Kidney glomerular epithelial cell (primary cell): ENCODE measurements around the gene NCBP2.
"Not testable (repeated sequence)": the region's sequence is repeated elsewhere in the genome, so short reads cannot be mapped to it uniquely, and the experiment has no call there.

Experiments
- DNase-seq: peaks from one replicate; lab custom pipeline; 2025; lab: John Stamatoyannopoulos, UW

Gene NCBP2

DNA sequence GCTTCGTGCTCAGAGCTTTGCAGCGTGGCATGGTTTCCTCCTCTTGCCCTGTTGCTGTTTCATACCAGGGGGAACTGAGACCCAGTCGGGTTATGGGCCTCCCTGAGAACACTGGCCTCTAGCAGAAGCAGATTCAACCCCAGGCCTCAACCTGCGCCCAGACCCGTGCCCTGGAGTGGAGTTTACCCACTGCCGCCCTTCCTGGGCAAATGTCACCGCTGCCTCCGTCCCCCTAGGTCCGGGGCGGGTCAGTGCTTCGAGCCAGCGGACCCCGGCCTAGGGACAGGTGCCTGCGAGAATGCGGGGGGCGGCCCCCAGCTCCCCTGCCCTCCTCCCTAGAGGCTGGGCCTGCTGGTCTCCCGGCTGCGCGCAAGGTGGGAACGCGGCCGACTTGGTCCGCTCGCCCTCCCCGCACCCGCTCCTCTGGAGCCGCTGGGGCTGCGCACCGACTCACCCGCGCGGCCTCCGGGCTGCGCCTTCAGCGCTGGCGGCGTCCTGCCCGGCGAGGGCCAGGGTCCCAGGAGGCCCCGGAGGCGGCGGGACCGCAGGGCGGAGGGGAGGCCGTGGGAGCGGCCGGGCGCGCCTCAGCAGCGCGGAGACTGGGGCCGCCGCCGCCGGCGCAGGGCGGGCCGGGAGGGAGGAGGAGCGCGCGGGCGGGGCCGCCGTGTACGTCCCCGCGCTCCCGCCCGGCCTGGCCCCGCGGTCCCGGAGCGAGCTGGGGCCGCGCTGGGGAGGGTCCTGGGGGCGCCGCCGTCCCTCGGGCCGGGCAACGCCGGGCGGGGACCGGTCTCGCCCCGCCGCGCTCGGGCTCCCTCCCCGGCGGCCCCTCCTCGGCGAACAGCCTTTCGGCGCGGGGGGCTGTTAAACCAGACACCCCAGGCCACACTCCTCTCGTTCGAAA is 26.2 kb upstream of the NCBP2 start, which contains the start of gene PIGZ:
Gene PIGZ (minus strand): TSS at position 601 of the 901 bp plus-strand sequence. CDS start 16,802 bp downstream, outside the sequence.
- DNase-seq: no peak

DNA sequence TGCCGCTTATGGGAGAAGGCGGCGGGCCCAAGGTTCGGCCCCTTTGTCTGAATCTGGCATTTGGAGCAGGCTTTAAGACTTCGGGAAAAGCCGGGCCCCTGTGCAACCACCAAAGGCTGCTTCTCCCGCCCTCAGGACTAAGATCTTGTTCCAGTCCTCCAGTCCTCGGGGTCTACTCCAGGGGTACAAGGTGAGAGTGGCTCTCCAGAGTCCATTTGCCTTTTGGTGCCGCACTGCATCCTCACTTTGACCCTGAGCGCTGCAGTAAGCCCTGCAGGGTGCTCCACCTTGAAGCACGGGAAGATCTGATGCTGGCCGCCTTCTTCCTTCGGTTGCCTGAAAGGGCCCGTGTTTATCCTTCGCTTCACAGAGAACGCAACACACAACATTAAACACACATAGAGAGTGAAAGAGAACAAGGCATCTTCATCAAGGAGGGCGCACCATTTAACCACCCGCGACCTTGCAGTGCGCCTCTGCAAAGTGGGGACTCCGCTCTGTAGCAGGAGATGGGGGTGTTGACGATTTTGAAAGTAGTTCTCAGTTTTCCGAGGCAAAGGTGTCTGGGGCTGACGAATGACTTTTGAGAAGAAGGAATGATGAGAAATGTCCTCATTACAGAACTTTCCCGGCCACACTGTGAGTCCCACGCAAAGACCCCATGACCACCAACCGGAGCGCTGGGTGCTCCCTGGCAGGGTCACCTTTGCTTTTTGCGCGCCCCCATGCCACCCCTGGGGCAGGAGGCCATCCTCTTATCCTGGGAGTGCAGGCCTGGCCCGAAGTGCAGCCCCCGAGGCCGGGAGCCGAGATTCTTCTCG is 25.3 kb upstream of the NCBP2 start:
- no peak for DNase-seq

DNA sequence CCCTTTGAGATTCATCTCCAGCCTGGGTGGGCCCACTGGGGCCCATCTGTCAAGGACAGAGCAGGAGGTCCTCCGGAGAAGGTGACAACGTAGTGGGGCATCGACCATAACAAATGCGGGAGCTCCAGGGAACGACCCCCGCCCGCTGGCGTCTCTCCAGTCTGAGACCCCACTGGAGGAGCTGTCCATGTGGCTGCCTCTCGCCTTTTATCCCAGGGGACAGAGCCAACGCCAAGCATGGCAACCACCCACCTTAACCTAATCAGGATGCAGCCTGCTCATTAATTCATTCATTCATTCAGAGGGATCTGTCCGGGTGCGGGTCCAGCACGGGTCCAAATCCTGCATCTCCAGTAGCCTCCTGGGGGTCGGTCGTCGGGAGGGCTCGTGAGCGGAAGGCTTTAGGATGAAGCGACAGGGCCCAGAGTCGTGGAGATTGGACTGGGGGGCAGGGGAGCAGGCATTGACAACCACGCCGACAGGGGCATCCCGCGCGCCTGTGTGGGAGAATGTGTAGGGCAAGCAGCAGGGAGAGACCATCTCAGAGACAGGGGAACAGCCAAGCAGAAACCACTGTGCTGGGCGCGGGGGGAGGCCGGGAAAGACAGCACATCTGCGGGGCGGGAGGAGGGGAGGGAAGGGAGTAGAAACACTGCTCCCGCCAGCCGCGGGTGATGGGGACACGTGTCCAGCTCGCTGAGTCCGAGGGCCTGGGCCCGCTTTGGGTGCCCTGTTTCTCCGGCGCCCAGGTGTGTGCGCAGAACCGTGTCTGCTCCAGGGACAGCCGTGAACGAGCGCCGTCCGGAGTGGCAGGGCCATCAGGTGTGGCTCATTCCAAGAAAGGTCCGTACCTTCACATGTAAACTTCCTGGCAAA is 24.4 kb upstream of the NCBP2 start:
- no peak for DNase-seq

DNA sequence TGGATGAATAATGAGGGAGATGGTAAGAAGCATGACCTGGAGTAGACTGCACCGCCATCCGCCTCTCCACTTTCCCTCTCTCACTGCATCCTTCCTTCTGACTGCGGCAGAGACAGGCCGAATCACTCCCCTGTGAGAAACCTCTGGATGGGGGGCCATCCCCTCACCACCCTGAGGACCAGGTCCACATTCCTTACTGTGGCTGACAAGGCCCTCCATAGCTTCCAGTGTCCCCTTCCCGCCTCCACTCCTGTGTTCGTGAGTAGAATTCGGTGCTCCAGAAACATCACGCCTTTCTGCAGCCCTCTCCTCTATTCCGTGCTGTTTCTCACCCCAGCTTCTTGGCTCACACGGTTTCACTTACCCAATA is 23.5 kb upstream of the NCBP2 start:
- DNase-seq: no peak

DNA sequence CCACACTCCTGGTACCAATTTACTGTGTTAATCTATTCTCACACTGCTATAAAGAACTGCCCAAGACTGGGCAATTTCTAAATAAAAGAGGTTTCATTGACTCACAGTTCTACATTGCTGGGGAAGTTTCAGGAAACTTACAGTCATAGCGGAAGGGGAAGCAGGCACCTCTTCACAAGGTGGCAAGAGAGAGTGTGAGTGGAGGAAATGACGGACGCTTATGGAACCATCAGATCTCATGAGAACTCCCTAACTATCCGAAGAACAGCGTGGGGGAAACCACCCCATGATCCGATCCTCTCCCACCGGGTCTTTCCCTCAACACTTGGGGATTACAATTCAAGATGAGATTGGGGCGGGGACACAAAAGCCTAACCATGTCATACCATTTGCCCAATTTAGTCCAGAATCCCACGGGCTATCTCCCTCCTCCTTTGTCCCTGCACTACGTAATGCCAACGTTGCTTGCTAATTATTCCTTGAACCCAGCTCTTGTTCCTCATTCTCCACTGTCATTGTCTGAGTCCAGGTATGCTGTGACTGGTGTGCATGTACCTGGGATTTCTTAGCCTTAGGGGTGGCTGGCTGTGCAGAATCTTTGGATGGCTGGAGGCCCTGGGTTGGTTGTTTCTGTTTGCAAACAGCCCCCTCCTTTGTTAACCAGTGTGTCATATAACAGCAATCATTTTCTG is 22.9 kb upstream of the NCBP2 start:
- no peak for DNase-seq

DNA sequence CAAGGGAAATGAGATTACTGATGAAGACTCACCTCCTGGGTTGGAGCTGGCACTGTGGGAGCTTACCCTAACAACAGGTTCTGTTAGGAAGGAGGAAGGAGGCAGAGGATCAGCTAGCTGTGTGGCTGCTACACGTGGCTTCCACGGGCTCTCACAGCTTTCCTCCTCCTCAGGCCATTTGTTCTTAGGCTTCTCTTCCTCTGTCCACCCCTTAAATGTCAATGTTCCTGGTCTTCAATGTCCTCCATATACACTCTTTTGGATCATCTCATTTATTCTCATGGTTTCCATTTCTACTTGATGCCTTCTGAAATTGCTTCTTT is 21.3 kb upstream of the NCBP2 start:
- no peak for DNase-seq

DNA sequence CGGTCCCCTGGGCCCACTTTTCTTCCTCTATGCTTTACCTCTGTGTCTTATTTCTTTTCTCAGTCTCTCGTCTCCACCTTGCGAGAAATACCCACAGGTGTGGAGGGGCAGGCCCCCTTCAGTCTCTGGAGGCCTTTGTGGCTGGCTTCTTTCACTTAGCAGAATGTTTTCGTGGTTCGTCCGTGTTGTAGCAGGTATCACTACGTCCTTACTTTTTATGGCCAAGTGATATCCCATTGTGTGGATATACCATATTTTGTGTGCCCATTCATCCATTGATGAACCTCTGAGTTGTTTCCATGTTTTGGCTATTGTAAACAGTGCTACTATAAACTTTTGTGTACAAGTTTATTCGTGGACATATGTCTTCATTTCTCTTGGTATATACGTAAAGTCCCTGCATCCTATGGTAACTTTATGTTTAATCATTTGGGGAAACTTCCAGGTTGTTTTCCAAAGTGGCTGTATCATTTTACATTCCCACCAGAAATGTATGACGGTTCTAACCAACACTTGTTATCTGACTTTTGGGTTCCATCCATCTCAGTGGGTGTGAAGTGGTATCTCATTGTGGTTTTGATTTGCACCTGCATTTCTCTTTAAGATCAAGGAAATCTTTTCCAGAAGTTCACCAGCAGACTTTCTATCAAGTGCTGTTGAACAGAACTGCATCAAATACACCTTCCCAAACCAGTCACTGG is 20.8 kb upstream of the NCBP2 start:
- no peak for DNase-seq

DNA sequence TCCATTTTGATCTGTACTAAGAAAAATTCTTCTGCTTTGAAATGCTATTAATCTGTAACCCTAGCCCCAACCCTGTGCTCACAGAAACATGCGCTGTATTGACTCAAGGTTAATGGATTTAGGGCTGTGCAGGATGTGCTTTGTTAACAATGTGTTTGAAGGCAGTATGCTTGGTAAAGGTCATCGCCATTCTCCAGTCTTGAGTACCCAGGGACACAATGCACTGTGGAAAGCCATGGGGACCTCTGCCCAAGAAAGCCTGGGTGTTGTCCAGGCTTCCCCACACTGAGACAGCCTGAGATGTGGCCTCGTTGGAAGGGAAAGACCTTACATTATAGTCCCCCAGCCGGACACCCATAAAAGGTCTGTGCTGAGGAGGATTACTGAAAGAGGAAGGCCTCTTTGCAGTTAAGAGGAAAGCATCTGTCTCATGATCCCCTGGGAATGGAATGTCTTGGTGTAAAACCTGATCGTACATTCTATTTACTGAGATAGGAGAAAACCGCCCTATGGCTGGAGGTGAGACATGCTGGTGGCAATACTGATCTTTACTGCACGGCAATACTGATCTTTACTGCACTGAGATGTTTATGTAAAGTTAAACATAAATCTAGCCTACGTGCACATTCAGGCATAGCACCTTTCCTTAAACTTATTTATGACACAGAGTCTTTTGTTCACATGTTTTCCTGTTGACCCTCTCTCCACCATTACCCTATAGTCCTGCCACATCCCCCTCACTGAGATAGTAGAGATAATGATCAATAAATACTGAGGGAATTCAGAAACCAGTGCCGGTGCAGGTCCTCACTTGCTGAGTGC is 20.0 kb upstream of the NCBP2 start:
- no peak for DNase-seq

DNA sequence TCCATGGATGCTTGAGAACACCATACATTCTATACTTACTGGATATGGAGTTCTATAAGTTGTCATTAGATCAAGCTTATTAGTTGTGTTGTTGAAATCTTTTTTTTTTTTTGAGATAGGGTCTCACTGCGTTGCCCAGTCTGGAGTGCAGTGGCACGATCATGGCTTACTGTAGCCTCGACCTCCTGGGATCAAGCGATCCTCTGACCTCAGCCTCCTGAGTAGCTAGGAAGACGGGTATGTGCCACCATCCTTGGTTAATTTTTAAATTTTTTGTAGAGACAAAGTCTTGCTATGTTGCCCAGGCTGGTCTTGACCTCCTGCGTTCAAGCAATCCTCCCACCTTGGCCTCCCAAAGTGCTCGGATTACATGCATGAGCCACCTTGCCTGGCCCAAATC is 12.5 kb upstream of the NCBP2 start:
- DNase-seq: no peak

DNA sequence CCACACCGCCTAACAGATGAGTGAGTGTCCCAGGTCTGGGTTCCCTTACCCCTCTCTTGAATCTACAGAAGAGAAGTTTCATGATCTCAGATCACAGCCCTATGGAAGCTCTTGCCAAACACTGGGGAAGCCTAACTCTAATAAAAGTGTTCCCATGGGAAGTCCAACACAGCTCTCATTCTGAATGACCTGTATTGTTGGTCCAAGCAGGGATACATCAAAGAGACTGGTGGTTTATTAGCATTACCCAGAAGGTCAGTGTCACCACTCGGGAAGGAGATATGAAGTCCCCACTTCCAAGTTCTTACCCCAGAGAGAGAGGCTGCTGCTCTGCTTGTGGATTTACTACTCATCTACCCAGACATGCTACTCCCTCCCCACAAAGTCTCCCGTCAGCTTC is 9.0 kb upstream of the NCBP2 start:
- no peak for DNase-seq

DNA sequence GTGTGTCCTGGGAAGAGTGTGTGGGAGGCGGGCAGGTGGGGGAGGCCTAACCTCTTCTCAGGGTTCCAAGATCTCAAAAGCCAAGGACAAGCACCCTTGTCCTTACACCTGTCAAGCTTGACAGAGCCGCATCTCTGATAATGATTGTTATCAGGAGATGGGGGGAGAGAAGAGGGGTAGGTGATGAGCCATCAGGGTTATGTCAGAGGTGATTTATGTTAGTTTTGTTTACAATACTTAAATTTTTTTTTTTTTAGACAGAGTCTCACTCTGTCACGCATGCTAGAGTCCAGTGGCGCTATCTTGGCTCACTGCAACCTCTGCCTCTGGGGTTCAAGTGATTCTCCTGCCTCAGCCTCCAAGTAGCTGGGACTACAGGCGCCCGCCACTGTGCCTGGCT is 7.4 kb upstream of the NCBP2 start:
- no peak for DNase-seq

DNA sequence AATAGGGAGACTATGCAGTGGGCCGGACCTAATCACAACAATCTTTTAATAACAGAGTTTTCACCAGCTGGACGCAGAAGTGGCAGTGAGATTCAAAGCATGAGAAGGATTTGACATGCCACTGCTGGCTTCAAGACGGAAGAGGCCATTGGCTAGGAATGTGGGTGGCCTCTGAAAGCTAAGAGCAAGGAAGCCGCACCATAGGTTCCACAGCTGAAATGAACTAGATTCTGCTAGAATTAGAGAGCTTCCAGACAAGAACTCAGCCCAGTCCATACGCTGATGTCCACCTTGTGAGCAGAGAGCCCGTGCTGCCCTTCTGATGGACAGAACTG is 6.9 kb upstream of the NCBP2 start:
- DNase-seq: no peak

DNA sequence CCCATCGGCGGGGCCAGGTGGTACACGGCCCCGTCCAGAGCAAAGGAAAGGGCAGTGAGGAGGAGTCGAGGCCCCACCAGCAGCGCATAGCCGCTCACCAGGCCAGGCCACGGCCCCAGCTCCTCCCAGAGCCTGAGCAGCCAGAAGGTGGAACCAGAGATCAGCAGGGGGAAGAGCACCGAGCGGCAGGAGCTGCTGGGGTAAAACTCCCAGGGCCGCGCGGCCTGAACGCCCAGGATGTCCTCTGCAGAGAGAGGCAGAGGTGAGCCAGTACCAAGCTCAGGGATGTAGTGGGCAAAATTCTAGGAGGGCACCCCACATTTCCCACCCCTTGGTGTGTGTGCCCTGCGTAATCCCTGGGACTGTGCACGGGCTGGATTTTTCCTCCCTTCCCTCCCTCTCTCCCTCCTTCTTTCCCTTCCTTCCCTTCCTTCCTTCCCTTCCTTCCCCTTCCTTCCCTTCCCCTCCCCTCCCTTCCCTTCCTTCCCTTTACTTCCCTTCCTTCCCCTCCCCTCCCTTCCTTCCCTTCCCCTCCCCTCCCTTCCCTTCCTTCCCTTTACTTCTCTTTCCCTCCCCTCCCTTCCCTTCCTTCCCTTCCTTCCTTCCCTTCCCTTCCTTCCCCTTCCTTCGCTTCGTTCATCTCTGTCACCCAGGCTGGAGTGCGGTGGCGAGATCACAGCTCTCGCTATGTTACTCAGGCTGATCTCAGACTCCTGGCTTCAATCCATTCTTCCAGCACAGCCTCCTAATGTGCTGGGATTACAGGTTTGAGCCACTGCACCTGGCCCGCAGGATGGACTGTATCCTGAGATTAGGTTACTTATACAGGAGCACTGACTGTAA is 6.3 kb upstream of the NCBP2 start:
- no peak for DNase-seq

DNA sequence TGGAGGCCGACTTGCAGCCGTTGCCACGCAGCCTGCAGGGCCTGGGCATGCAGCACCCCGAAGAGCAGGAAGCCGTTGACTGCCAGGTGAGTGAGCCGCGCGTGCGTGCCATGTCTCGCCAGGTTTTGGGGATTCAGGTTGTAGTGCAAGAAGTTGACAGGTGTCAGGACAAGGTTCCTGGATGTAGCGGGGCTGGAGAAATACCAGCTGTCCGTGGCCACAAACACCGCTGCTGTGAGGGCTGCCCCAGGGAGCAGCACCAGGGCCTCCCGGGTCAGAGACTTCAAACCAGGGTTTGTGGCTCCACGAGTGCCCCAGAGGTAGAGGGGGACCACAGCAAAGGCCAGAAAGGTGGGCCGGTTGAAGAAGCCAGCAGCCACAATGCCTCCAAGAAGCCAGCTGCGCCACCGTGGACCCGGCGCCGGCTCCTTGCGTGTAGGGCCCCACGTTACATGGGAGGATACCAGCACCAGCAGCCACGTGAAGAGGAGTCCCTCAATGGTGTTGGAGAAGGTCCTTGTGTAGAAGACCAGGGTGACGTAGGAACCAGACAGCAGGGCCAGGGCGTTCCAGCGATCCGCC is 5.6 kb upstream of the NCBP2 start:
- DNase-seq: no peak

DNA sequence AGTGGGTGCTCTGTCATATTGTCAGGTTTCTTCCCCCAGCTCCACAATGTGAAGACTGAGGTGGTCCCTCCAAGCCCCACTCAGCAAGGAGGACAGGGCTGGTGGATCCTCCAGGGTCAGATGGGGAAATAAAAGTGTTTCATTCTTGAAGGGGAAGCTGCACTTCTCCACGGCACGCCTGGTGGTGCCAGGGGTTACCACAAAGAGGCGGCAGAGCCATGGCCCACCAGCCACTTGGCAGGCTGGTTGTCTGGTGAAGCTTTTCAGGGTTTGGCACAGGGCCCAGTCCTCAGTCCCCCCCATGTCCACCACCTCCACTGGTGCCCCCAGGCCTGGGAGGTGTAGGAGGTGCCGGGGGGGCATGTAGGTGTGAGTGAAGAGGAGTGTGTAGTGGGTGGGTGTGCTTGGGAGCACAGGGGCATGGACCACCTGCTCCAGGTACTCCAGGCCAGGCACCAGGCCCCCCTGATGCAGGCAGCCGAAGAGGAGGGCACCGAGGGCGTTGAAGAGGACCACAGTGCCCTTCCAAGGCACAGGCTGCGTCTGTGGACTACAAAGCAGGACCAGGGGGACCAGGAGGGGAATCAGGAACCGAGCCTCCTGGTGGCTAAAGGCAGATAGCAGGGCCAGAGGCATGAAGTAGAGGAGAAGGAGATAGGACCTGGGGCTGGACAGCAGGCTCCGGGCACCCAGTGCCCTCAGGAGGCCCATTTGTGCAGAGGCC is 5.0 kb upstream of the NCBP2 start:
- no peak for DNase-seq

DNA sequence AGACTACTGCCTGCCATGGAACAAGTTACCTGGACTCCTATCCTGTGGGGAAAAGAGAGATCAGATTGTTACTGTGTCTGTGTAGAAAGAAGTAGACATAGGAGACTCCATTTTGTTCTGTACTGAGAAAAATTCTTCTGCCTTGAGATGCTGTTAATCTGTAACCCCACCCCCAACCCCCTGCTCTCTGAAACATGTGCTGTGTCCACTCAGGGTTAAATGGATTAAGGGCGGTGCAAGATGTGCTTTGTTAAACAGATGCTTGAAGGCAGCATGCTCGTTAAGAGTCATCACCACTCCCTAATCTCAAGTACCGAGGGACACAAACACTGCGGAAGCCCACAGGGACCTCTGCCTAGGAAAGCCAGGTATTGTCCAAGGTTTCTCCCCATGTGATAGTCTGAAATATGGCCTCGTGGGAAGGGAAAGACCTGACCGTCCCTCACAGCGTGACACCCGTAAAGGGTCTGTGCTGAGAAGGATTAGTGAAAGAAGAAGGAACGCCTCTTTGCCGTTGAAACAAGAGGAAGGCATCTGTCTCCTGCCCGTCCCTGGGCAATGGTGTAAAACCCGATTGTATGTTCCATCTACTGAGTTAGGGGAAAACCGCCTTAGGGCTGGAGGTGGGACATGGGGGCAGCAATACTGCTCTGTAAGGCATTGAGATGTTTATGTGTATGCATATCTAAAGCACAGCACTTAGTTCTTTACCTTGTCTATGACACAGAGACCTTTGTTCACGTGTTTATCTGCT is 1.9 kb upstream of the NCBP2 start:
- not testable (repeated sequence) for DNase-seq

DNA sequence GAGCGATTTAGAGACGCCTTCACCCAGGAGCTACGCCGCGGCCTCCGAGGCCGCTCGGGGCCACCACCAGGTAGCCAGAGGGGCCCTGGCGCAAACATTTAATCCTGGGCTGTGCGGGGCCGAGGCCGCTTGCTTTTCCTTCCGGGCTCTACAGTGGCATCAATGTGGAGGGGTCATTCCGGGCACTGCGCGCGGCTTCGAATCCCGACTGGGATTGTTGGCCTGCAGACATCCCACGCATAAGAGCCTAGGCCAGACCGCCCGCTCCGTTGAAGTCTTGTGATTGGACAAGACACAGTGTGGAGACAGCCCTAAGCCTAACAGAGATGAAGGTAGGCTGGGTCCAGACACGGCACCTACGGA is 568 bp upstream of the NCBP2 start:
- DNase-seq: peak; percentile 3
